K562 (cell line): ENCODE measurements around the gene SCAP. TPM values are rescaled to one million over a fixed set of nuclear protein-coding genes. Genes with fewer than 3 reads are reported as not detected.

Experiments
- HDAC1 ChIP-seq, 2 experiments: fragments of 450-650 bp; IDR thresholded peaks; 2 replicates each; pipeline ENCODE4 v1.6.1; 2016 to 2017; ENCODE audit warnings: inconsistent platforms in 1 of 2, mild to moderate bottlenecking in 1 of 2, moderate library complexity in 1 of 2
- HDAC2 ChIP-seq: fragments of 450-650 bp; IDR thresholded peaks from 2 replicates; pipeline ENCODE4 v1.6.1; 2016; ENCODE audit warnings: mild to moderate bottlenecking
- JUNB ChIP-seq: fragments of 450-650 bp; formaldehyde crosslinking; conservative IDR thresholded peaks from 2 replicates; pipeline ENCODE4 v1.4.0; 2020; ENCODE audit warnings: mild to moderate bottlenecking
- PTBP1 ChIP-seq: fragments of 200-400 bp; formaldehyde crosslinking; IDR thresholded peaks from 2 replicates; pipeline ENCODE4 v1.6.1; 2017; ENCODE audit warnings: low read depth, low read length
- ZKSCAN1 ChIP-seq: fragments of 150-350 bp; IDR thresholded peaks from 2 replicates; pipeline ENCODE4 v1.6.1; 2016; ENCODE audit warnings: low read depth, low read length
- ZNF586 ChIP-seq: fragments of 450-650 bp; formaldehyde crosslinking; conservative IDR thresholded peaks from 2 replicates; pipeline ENCODE4 v1.4.0; 2020; ENCODE audit warnings: mild to moderate bottlenecking, moderate library complexity
- polyA plus RNA-seq, 8 experiments: library from polyadenylated mRNA; depleted of rRNA in 4 of 8; stranded (reverse) in 5 of 8; unstranded in 3 of 8; fragments of >200 nt; fragmentation: Nextera tagmentation in 2 of 8; fragmentation: Illumina TruSeq in 1 of 8; extraction: Ambion mirVana in 2 of 8; extraction: Trizol in 1 of 8; gene quantifications; 2 replicates each; pipeline versions ENCODE4 v1.2.1 to v1.2.3, GENCODE V29; 2011 to 2014; ENCODE audit warnings: inconsistent platforms in 1 of 8, missing spikeins in 1 of 8
- total RNA-seq, 7 experiments: library from RNA; depleted of rRNA in 6 of 7; stranded (reverse); fragments of >200 nt in 6 of 7; fragmentation: Illumina TruSeq in 2 of 7; extraction: Trizol in 2 of 7; gene quantifications; 2 replicates each; pipeline versions ENCODE4 v1.2.1 to v1.2.3, GENCODE V29; 2011 to 2021; ENCODE audit warnings: low replicate concordance in 1 of 7
- TF ChIP-seq, protein P1 (sequence below), 2 experiments: fragments of 250-450 bp in 1 of 2; fragments of 450-650 bp in 1 of 2; sonication (Bioruptor Pico) in 1 of 2; IDR thresholded peaks; 2 replicates each; pipeline versions ENCODE4 v1.6.1 to v1.8.0; 2016 to 2021; ENCODE audit warnings: mild to moderate bottlenecking in 2 of 2, moderate library complexity in 2 of 2, missing compliant biosample characterization in 1 of 2, missing genetic modification characterization in 1 of 2
- TF ChIP-seq, protein P2 (sequence below): fragments of 450-650 bp; formaldehyde crosslinking; IDR thresholded peaks from 2 replicates; pipeline ENCODE4 v1.4.0; 2020; ENCODE audit warnings: mild to moderate bottlenecking, moderate library complexity
- TF ChIP-seq, protein P3 (sequence below): fragments of 250-450 bp; sonication (Bioruptor Pico); IDR thresholded peaks from 2 replicates; pipeline ENCODE4 v1.5.0; 2021
- TF ChIP-seq, protein P4 (sequence below): fragments of 450-650 bp; IDR thresholded peaks from 2 replicates; pipeline ENCODE4 v1.7.1; 2018; ENCODE audit warnings: mild to moderate bottlenecking, low read depth; ENCODE audit not compliant: partially characterized antibody
- TF ChIP-seq, protein P5 (sequence below): fragments of 250-450 bp; sonication (Bioruptor Pico); IDR thresholded peaks from 2 replicates; pipeline ENCODE4 v1.9.0; 2021; ENCODE audit warnings: mild to moderate bottlenecking, inconsistent platforms
- TF ChIP-seq, protein P6 (sequence below), 2 experiments: fragments of 450-650 bp in 1 of 2; IDR thresholded peaks; 2 replicates each; pipeline ENCODE4 v1.6.1; 2011 to 2017; ENCODE audit warnings: low read depth in 2 of 2, antibody characterized with exemption in 1 of 2, borderline replicate concordance in 1 of 2, low read length in 1 of 2, mild to moderate bottlenecking in 1 of 2, mixed read lengths in 1 of 2; ENCODE audit not compliant: control insufficient read depth in 1 of 2

SCAP gene
- total and polyA plus RNA-seq, 9 of the 15 experiments (the other 6 are each of a cell fraction or from before 2014, with no cell fraction given), result 2.6 to 104 (median 37.8) TPM

DNA sequence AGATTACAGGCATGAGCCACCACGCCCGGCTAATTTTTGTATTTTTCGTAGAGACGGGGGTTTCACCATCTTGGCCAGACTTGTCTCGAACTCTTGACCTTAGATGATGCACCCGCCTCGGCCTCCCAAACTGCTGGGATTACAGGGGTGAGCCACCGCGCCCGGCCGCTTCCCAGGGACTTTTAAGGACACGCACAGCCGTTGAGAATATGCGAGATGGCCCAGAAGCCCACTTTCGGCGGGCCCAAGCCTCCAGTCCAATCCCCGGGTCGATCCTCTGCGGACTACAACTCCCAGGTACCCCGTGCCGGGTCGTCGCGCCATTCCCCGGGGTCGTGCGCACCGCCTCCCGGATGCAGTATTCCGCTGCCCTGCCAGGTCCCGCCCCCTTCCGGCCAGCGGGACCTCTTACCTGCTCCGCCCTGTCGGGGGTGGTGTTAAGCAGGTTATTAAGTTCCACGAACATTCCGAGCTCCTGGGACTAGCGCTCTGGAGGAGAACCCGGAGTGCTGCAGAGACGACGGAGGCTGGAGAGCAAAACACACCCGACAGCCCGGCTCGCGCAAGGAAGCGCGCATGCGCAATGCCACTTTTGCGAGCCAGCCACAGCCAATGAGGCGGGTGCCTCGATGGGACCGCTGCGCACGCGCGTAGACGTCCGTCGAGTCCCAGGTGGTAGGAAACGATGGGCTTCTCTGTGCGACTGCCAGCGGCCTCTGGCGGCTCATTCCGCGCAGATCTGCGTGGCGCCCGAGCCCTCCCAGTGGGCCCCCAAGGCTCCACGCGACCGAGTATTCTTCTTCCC, 37.6 kb upstream of the SCAP start, which contains the start of gene ELP6 (continued):
- TF ChIP-seq, protein P1, sequence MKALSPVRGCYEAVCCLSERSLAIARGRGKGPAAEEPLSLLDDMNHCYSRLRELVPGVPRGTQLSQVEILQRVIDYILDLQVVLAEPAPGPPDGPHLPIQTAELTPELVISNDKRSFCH (CRISPR knock-in tag; IDR thresholded peaks at IDR 0.05), result no peak
- TF ChIP-seq, protein P1 (tag; IDR thresholded peaks at IDR 0.05), result peak; percentile 49
- 0 out of 2 replicates have a peak, but pooled peaks have one; percentile 54 for TF ChIP-seq ZKSCAN1
- TF ChIP-seq, protein P2, sequence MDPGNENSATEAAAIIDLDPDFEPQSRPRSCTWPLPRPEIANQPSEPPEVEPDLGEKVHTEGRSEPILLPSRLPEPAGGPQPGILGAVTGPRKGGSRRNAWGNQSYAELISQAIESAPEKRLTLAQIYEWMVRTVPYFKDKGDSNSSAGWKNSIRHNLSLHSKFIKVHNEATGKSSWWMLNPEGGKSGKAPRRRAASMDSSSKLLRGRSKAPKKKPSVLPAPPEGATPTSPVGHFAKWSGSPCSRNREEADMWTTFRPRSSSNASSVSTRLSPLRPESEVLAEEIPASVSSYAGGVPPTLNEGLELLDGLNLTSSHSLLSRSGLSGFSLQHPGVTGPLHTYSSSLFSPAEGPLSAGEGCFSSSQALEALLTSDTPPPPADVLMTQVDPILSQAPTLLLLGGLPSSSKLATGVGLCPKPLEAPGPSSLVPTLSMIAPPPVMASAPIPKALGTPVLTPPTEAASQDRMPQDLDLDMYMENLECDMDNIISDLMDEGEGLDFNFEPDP (CRISPR knock-in tag), result no peak
- no peak; a peak in 2 of 4 replicates for TF ChIP-seq HDAC1 (IDR thresholded peaks at IDR 0.05)
- TF ChIP-seq, protein P3, sequence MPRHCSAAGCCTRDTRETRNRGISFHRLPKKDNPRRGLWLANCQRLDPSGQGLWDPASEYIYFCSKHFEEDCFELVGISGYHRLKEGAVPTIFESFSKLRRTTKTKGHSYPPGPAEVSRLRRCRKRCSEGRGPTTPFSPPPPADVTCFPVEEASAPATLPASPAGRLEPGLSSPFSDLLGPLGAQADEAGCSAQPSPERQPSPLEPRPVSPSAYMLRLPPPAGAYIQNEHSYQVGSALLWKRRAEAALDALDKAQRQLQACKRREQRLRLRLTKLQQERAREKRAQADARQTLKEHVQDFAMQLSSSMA, result peak; percentile 2; the same call in 1 of the 2 replicates
- TF ChIP-seq HDAC2, result 0 out of 2 replicates have a peak, but pooled peaks have one; percentile 54
- no peak for TF ChIP-seq ZNF586 (CRISPR knock-in tag)
- TF ChIP-seq PTBP1, result no peak
- TF ChIP-seq, protein P4, sequence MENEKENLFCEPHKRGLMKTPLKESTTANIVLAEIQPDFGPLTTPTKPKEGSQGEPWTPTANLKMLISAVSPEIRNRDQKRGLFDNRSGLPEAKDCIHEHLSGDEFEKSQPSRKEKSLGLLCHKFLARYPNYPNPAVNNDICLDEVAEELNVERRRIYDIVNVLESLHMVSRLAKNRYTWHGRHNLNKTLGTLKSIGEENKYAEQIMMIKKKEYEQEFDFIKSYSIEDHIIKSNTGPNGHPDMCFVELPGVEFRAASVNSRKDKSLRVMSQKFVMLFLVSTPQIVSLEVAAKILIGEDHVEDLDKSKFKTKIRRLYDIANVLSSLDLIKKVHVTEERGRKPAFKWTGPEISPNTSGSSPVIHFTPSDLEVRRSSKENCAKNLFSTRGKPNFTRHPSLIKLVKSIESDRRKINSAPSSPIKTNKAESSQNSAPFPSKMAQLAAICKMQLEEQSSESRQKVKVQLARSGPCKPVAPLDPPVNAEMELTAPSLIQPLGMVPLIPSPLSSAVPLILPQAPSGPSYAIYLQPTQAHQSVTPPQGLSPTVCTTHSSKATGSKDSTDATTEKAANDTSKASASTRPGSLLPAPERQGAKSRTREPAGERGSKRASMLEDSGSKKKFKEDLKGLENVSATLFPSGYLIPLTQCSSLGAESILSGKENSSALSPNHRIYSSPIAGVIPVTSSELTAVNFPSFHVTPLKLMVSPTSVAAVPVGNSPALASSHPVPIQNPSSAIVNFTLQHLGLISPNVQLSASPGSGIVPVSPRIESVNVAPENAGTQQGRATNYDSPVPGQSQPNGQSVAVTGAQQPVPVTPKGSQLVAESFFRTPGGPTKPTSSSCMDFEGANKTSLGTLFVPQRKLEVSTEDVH, result peak; percentile 87
- TF ChIP-seq, protein P5, sequence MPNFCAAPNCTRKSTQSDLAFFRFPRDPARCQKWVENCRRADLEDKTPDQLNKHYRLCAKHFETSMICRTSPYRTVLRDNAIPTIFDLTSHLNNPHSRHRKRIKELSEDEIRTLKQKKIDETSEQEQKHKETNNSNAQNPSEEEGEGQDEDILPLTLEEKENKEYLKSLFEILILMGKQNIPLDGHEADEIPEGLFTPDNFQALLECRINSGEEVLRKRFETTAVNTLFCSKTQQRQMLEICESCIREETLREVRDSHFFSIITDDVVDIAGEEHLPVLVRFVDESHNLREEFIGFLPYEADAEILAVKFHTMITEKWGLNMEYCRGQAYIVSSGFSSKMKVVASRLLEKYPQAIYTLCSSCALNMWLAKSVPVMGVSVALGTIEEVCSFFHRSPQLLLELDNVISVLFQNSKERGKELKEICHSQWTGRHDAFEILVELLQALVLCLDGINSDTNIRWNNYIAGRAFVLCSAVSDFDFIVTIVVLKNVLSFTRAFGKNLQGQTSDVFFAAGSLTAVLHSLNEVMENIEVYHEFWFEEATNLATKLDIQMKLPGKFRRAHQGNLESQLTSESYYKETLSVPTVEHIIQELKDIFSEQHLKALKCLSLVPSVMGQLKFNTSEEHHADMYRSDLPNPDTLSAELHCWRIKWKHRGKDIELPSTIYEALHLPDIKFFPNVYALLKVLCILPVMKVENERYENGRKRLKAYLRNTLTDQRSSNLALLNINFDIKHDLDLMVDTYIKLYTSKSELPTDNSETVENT (CRISPR knock-in tag), result peak; percentile 95
- no peak for TF ChIP-seq JUNB (CRISPR knock-in tag)
- TF ChIP-seq, protein P6, sequence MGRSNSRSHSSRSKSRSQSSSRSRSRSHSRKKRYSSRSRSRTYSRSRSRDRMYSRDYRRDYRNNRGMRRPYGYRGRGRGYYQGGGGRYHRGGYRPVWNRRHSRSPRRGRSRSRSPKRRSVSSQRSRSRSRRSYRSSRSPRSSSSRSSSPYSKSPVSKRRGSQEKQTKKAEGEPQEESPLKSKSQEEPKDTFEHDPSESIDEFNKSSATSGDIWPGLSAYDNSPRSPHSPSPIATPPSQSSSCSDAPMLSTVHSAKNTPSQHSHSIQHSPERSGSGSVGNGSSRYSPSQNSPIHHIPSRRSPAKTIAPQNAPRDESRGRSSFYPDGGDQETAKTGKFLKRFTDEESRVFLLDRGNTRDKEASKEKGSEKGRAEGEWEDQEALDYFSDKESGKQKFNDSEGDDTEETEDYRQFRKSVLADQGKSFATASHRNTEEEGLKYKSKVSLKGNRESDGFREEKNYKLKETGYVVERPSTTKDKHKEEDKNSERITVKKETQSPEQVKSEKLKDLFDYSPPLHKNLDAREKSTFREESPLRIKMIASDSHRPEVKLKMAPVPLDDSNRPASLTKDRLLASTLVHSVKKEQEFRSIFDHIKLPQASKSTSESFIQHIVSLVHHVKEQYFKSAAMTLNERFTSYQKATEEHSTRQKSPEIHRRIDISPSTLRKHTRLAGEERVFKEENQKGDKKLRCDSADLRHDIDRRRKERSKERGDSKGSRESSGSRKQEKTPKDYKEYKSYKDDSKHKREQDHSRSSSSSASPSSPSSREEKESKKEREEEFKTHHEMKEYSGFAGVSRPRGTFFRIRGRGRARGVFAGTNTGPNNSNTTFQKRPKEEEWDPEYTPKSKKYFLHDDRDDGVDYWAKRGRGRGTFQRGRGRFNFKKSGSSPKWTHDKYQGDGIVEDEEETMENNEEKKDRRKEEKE (IDR thresholded peaks at IDR 0.05; ENCODE audit: borderline replicate concordance in 1 of 2, control insufficient read depth in 1 of 2, low read depth in 2 of 2, low read length in 1 of 2), result peak in 1 of 2 experiments; percentile 67; a peak in 1 of 4 replicates
